ENCODE data around the gene PTPRG. TPM values are rescaled to one million over a fixed set of nuclear protein-coding genes. Genes with fewer than 3 reads are reported as not detected.

Gene PTPRG
- total RNA-seq, 2 donors from 2014 or later, result 26.0 to 26.3 TPM

DNA sequence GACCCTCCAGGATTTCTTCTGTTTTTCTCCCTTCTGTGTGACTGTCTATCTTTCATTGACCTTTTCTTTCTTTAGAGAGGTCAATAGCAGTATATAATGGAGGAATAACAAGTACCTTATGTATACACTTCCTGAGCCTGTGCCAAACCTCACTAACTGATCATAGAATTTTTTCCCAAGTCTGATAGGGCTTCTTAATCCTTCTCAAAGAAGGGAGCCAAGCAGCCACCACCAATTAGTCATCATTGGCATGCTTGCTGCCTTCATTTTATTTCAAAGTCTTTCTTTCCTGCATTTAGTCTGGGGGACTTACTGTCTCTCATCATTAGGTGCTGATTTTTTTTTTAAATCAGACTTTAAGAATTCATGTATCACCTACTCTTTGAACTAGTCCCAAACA is 485.0 kb downstream of the PTPRG start:
- TF ChIP-seq, protein P1, sequence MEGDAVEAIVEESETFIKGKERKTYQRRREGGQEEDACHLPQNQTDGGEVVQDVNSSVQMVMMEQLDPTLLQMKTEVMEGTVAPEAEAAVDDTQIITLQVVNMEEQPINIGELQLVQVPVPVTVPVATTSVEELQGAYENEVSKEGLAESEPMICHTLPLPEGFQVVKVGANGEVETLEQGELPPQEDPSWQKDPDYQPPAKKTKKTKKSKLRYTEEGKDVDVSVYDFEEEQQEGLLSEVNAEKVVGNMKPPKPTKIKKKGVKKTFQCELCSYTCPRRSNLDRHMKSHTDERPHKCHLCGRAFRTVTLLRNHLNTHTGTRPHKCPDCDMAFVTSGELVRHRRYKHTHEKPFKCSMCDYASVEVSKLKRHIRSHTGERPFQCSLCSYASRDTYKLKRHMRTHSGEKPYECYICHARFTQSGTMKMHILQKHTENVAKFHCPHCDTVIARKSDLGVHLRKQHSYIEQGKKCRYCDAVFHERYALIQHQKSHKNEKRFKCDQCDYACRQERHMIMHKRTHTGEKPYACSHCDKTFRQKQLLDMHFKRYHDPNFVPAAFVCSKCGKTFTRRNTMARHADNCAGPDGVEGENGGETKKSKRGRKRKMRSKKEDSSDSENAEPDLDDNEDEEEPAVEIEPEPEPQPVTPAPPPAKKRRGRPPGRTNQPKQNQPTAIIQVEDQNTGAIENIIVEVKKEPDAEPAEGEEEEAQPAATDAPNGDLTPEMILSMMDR (IDR thresholded peaks at IDR 0.05), result no peak

DNA sequence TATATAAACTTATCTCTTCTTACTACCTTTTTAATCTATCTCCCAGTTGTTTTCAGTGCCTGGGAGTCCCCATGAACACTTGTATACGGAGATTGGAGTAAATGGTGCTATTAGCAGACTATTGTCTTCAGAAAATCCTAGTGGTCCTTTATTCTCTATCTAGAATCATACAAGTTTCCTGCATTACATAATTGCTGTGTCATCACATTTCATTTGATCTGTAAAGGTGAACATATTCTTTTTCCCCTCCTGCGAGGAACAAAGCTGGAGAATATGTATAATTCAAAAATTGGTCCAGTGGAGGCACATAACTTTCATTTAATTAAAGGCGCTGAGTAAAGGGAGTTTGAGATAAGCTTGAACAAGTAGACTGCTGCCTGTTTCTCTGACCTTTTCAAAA is 487.2 kb downstream of the PTPRG start:
- no peaks in the 10 kb centered on the region for H3K9me3 ChIP-seq
- H3K4me1 ChIP-seq, result no peaks in the 10 kb centered on the region
- H3K4me3 ChIP-seq, result no peak overlapping the region
- H3K27ac ChIP-seq, result no peak overlapping the region
- TF ChIP-seq, protein P1 (IDR thresholded peaks at IDR 0.05), result no peak
- DNase-seq, result no peak
- intact Hi-C loops (cut with DNase I), result no loop called here
- no peak overlapping the region for H3K9ac ChIP-seq (ENCODE audit: low read depth in 2 of 2, low read length in 2 of 2)
- no peaks in the 10 kb centered on the region for H3K27me3 ChIP-seq
- H3K36me3 ChIP-seq, result no peaks in the 10 kb centered on the region

More for the DNA sequence above, 485.0 kb downstream of the PTPRG start:
- DNase-seq, result no peak
- Histone ChIP-seq H3K27ac (no peak overlapping the region), H3K36me3 (no peaks in the 10 kb centered on the region), H3K9ac (ENCODE audit: low read depth in 2 of 2, low read length in 2 of 2) (no peak overlapping the region), H3K4me1 (no peaks in the 10 kb centered on the region), H3K4me3 (no peak overlapping the region), H3K9me3 (no peaks in the 10 kb centered on the region), H3K27me3 (no peaks in the 10 kb centered on the region)
- intact Hi-C loops (cut with DNase I), result no loop called here

DNA sequence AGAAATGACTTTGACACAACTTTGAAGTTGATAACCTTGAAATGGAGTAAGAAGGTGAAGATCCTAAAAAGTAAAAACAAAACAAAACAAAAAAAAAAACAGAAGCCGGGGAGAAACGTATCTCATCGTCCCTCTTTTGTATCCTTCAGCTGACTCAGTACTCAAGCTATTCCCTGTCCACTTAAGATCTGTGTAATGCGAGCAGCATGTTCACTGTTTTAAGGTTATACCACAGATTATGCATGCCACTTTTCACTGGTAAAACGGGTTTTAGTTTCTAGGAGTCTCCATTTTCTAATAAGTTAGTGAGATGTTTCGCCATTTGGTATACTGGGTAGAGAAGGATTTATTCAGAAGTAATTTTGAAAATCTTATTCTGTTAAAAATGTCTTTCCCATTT is 487.7 kb downstream of the PTPRG start:
- no peak overlapping the region for H3K27ac ChIP-seq
- TF ChIP-seq, protein P1 (IDR thresholded peaks at IDR 0.05), result no peak
- H3K9ac ChIP-seq (ENCODE audit: low read depth in 2 of 2, low read length in 2 of 2), result no peak overlapping the region
- H3K27me3 ChIP-seq, result no peaks in the 10 kb centered on the region
- no peaks in the 10 kb centered on the region for H3K4me1 ChIP-seq
- no peak for DNase-seq
- no peak overlapping the region for H3K4me3 ChIP-seq
- no peaks in the 10 kb centered on the region for H3K36me3 ChIP-seq
- H3K9me3 ChIP-seq, result no peaks in the 10 kb centered on the region
- intact Hi-C loops (cut with DNase I), result no loop called here

DNA sequence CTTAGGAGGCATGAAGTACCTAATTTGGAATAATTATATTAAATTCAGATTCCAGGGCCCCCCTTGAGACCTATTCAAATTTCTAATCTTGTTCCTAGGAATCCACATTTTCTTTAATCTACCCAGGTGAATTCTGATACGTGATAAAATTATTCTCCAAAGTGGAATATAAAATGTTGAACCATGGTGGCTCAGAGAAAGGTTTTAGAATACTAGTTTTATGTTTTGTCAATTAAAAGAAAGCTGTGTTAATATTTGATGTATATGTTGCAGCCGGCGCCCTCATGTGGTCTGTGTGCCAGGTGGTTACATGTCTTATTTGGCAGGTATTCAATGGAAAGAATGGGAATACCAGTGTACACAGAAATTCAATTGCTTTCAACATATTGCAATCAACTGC is 490.1 kb downstream of the PTPRG start:
- intact Hi-C loops (cut with DNase I), result loop anchor here (5.0 kb wide), 2 partner anchors 194 to 489 kb away; partner anchors contain the start of gene PTPRG
- Histone ChIP-seq H3K9ac (ENCODE audit: low read depth in 2 of 2, low read length in 2 of 2) (no peak overlapping the region), H3K36me3 (no peaks in the 10 kb centered on the region), H3K9me3 (no peaks in the 10 kb centered on the region), H3K27me3 (no peaks in the 10 kb centered on the region), H3K4me3 (no peak overlapping the region), H3K27ac (no peak overlapping the region), H3K4me1 (no peaks in the 10 kb centered on the region)
- TF ChIP-seq, protein P1 (IDR thresholded peaks at IDR 0.05), result peak; percentile 21
- DNase-seq, result peak; percentile 40

- H3K4me3 ChIP-seq, result no peak overlapping the region
- H3K27me3 ChIP-seq, result no peaks in the 10 kb centered on the region
- H3K27ac ChIP-seq, result no peak overlapping the region
- no peaks in the 10 kb centered on the region for H3K36me3 ChIP-seq
- TF ChIP-seq, protein P1 (IDR thresholded peaks at IDR 0.05), result no peak
- H3K9me3 ChIP-seq, result no peaks in the 10 kb centered on the region
- no peak for DNase-seq
- H3K4me1 ChIP-seq, result no peaks in the 10 kb centered on the region
- no peak overlapping the region for H3K9ac ChIP-seq (ENCODE audit: low read depth in 2 of 2, low read length in 2 of 2)
- intact Hi-C loops (cut with DNase I), result loop anchor here (5.0 kb wide), 2 partner anchors 195 to 490 kb away; partner anchors contain the start of gene PTPRG
Observed at GRCh38 chr3:62052331-62052730, 491.0 kb downstream of the PTPRG start.
